Retinal pigment epithelial cell (primary cell): Measurements from ENCODE around the gene PCDH12.

Source experiments
- DNase-seq: peaks from one replicate; pipeline ENCODE4 v3.0.0-alpha.2; 2010; ENCODE audit warnings: low read depth
- H3K4me3 ChIP-seq: 2 replicates; pipeline ENCODE4 v1.5.1; 2011; ENCODE audit warnings: mild to moderate bottlenecking, low read length, control low read depth, moderate library complexity
- TF ChIP-seq, protein P1 (sequence below): conservative IDR thresholded peaks from 2 replicates; pipeline ENCODE4 v1.5.1; 2011; ENCODE audit warnings: low read depth, low read length, control low read depth, inconsistent platforms

The PCDH12 gene

DNA sequence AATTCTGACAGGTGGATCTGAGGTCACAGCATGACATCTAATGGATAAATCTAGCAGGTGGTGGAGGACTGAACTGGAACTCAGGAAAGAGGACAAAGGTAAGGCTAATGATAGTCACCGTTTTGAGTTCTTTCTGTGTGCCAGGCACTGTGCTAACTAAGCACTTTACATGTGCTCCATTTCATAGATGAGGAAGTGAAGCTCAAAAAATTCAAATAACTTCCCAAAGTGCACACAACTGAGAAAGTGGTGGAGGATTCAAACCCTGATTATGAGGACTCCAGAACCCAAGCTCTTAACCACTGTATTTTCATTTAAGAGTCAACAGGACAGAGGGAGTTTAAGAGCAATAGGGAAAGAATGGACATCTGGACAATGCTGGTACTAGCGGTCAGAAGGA lies 41.5 kb downstream of the PCDH12 start:
- H3K4me3 ChIP-seq: no peak overlapping the region
- TF ChIP-seq, protein P1, sequence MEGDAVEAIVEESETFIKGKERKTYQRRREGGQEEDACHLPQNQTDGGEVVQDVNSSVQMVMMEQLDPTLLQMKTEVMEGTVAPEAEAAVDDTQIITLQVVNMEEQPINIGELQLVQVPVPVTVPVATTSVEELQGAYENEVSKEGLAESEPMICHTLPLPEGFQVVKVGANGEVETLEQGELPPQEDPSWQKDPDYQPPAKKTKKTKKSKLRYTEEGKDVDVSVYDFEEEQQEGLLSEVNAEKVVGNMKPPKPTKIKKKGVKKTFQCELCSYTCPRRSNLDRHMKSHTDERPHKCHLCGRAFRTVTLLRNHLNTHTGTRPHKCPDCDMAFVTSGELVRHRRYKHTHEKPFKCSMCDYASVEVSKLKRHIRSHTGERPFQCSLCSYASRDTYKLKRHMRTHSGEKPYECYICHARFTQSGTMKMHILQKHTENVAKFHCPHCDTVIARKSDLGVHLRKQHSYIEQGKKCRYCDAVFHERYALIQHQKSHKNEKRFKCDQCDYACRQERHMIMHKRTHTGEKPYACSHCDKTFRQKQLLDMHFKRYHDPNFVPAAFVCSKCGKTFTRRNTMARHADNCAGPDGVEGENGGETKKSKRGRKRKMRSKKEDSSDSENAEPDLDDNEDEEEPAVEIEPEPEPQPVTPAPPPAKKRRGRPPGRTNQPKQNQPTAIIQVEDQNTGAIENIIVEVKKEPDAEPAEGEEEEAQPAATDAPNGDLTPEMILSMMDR: no peak
- no peak for DNase-seq

DNA sequence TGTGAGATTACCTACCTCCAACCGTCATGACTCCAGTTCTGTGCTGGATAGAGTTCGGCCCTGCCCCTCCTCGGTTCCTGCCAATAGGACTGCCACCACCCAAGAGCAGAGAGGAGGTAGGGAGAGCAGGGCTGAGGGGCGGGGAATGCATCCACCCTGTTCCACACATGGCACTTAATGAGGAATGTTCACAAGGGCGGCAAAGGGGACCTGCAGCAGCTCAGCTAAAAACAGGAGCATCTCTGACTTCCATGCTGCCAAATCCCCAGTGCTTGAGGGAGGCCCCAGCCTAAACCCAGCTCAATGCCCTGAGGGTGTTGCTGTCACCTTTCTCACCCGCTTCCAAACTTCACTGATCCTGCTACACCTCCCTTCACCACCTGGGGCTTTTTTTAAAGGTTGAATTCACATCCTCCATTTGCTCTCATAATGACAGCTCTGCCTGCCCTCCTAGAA lies 42.1 kb downstream of the PCDH12 start:
- H3K4me3 ChIP-seq: no peak overlapping the region
- TF ChIP-seq, protein P1: no peak
- DNase-seq: no peak

- DNase-seq: no peak
- TF ChIP-seq, protein P1: no peak
- H3K4me3 ChIP-seq: no peak overlapping the region
Observed at GRCh38 chr5:141914797-141915196, 43.2 kb downstream of the PCDH12 start.

DNA sequence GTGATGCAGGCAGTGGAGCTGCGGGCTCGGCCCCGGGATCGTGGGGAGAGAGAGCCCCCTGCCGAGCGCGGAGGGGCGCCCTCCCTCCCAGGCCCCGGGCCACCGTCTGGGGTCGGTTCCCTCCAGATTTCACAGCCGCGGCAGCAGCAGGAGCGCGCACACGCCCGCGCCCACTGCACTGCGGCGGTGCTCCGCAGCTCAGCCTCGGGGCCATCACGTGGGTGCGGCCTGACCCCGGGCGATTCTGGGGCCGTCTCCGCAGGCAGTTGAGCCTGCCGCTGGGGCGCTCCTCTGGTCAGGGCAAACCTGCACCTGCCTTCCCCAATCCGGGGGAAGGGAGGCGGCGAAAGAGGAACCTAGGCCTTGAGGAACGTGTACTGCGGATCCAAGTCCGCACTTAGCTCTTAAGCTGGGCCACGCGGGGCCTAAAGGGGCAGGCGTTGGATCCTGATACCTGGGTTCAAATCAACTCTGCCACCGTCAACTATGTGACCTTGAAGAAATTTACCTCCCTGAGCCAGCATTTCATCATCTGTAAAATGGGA lies 43.7 kb downstream of the PCDH12 start:
- TF ChIP-seq, protein P1: peak; percentile 38
- peak; percentile 20 for DNase-seq
- H3K4me3 ChIP-seq: peak overlapping the region; percentile 18

DNA sequence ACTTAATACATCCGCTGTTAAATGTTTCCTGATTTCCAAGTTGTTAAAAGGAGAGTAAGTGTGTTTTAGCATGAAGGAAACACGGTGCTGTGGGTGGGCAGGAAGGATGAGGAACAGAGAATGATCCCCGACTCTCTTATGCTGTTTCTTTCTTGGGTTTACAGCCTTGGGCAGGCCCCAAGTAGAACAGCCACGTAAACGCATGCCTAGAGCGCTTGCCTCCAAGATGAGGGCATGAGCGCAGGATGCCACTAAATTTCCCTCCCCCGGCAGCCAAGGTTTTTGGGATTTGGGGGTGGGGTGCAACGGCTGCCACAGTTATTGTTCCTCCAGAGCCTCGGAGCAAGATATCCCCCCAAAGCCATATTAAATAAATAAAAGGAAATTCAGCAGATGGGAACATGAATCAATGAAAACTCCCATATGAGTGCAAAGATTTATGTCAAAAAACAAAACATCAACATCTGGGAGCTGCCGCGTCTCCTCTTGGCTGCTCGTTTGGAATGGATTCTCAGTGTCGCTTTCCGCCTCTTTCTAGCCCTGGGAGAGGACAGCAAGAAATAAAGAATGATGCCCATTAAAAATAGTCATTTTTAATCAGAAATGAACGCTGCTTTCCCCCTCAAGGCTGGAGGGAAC lies 44.3 kb downstream of the PCDH12 start:
- H3K4me3 ChIP-seq: peak overlapping the region; percentile 18
- DNase-seq: no peak

GRCh38 chr5:141910271-141910673 lies 47.7 kb downstream of the PCDH12 start:
- TF ChIP-seq, protein P1: no peak
- H3K4me3 ChIP-seq: no peak overlapping the region
- no peak for DNase-seq

More for the DNA sequence above, 44.3 kb downstream of the PCDH12 start:
- TF ChIP-seq, protein P1: no peak

DNA sequence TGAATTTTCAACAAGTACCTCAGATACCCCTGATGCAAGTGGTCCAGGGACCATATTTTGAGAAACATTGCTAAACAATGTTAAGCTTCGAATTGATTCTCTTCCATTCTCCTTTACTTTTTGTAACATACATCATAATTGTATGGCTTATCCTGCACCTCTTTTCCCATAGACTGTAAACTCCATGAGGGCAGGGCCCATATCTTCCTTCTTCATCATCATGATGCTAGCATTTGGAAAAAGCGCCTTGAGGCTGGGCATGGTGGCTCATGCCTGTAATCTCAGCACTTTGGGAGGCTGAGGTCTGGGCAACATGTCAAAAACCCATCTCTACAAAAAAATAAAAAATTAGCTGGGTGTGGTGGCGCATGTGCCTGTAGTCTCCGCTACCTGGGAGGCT lies 48.8 kb downstream of the PCDH12 start:
- TF ChIP-seq, protein P1: no peak
- no peak overlapping the region for H3K4me3 ChIP-seq
- no peak for DNase-seq
